Measurements from ENCODE around the gene IREB2. TPM values are rescaled to one million over a fixed set of nuclear protein-coding genes. Genes with fewer than 3 reads are reported as not detected.
A peak's percentile ranks its signal among the peaks of the same experiment; 100 is the strongest.

IREB2 gene
- total and polyA plus RNA-seq, 2 donors (not counting 1 experiment from before 2014, with no cell fraction given), result 14.7 to 92.1 TPM

GRCh38 chr15:78437107-78437761 lies 782 bp upstream of the IREB2 start:
- peak overlapping the region; percentile 83 to 95 for H3K27ac ChIP-seq (ENCODE audit: low read length in 2 of 2)
- POLR2A ChIA-PET, result interaction anchor here (0.5 to 1.7 kb wide), 4 partner anchors 103 to 329 kb away, joined by 3 to 11 read pairs (median 5); partner anchors contain the start of genes CHRNA5 and PSMA4
- peak overlapping the region; percentile 99 for H2AFZ ChIP-seq (ENCODE audit: insufficient read depth, low read depth, low read length, poor library complexity, severe bottlenecking)
- H3K36me3 ChIP-seq (replicated peaks in 1 of 2; ENCODE audit: control extremely low read depth in 1 of 2, control insufficient read depth in 1 of 2, extremely low read depth in 1 of 2, insufficient read depth in 2 of 2, low read length in 1 of 2), result peaks cover 0 to 18% of the 10 kb centered on the region in 2 experiments
- peak overlapping the region; percentile 98 for H3K27ac Mint-ChIP-seq
- H3K4me2 ChIP-seq (replicated peaks; ENCODE audit: low read depth, low read length, poor library complexity, severe bottlenecking), result peak overlapping the region; percentile 90
- peaks cover 56% of the 10 kb centered on the region for H3K79me2 ChIP-seq (ENCODE audit: control insufficient read depth, insufficient read depth, low read length)
- CTCF ChIA-PET, result interaction anchor here (1.1 to 2.3 kb wide), 4 partner anchors 15 to 325 kb away, joined by 3 to 15 read pairs (median 5); partner anchors contain the start of gene PSMA4
- peaks cover 10% of the 10 kb centered on the region for H4K20me1 ChIP-seq (ENCODE audit: control insufficient read depth, insufficient read depth, low read length, poor library complexity, severe bottlenecking)
- H3K9me3 Mint-ChIP-seq (ENCODE audit: insufficient read depth), result peaks cover 2% of the 10 kb centered on the region
- peaks cover 33% of the 10 kb centered on the region for H3K4me1 Mint-ChIP-seq
- H3K4me3 ChIP-seq (ENCODE audit: control extremely low read depth in 1 of 5, extremely low read depth in 1 of 5, insufficient read depth in 1 of 5, low read depth in 2 of 5, low read length in 4 of 5), result peak overlapping the region; percentile 71 to 98 (median 96)
- H3K27me3 Mint-ChIP-seq, result peaks cover 7% of the 10 kb centered on the region
- ATAC-seq (ENCODE audit: low read depth), result no peak
- H3K9me3 ChIP-seq (ENCODE audit: control extremely low read depth in 1 of 3, control insufficient read depth in 2 of 3, insufficient read depth in 1 of 3, low read length in 2 of 3), result peaks cover 4 to 8% (median 4%) of the 10 kb centered on the region in 3 donors
- intact Hi-C loops (cut with micrococcal nuclease), result loop anchor here (5.0 kb wide), 1 partner anchor 435 kb away; the partner anchor contains the start of gene MORF4L1
- no peak for DNase-seq
- 17% methylated on average over 11 of the region's 11 CpGs for WGBS (ENCODE audit: insufficient coverage)
- H3K27me3 ChIP-seq (replicated peaks in 1 of 4; ENCODE audit: control extremely low read depth in 1 of 4, control insufficient read depth in 3 of 4, insufficient read depth in 4 of 4, low read length in 3 of 4), result no peaks in the 10 kb centered on the region
- TF ChIP-seq CTCF (IDR thresholded peaks at IDR 0.05) (no peak), EZH2 (IDR thresholded peaks at IDR 0.05; ENCODE audit: borderline replicate concordance, insufficient read depth, low read depth, low read length, poor library complexity, severe bottlenecking) (no peak)
- H3K4me3 Mint-ChIP-seq, result peak overlapping the region; percentile 99
- H3K9ac ChIP-seq (ENCODE audit: low read length), result peak overlapping the region; percentile 99
- H3K4me1 ChIP-seq (ENCODE audit: control insufficient read depth in 2 of 2, insufficient read depth in 2 of 2, low read length in 2 of 2), result peaks cover 17 to 21% of the 10 kb centered on the region in 2 donors
